GM04504 (cell line): ENCODE data around the gene HOXB2.

Source experiments
- DNase-seq: peaks from one replicate; pipeline ENCODE4 v3.0.0-alpha.2; 2012; ENCODE audit warnings: low read depth

Gene HOXB2

DNA sequence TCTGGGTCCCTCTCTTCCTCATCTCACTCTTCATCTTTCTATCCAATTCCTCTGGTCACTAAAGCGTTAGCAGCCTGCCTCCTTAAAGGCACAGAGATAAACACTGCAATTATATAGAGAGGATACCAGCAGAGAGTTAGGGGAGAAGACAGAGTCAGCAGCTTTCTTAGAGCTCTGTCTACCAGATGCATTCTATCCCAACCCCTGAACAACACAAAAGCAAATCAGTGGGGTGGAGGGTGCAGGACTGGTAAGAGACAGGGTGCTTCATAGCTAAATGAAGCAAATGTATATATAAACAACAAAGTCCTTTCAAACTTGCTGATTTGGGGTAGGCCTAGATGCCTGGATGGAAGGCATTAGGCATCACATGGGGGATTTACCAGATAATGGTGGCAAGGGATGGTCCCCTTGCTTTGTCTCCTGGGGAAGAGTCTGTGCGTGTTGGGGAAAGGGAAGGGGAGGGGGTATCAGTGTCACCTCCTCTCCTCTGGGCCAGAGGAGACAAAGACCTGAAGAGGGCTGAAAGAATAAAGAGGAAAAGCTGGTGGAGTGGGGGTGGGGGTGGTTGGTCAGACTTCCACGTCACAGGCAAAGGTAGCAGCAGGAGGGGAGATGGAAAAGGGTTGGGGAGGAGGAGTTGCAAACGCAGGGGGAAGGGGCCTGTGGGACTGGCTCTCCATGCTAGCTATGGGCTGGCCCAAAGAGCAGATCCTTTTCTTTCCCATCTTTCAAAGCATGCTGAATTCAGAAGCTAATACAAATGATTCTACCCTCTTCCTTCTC, 21.2 kb upstream of the HOXB2 start:
- no peak for DNase-seq

DNA sequence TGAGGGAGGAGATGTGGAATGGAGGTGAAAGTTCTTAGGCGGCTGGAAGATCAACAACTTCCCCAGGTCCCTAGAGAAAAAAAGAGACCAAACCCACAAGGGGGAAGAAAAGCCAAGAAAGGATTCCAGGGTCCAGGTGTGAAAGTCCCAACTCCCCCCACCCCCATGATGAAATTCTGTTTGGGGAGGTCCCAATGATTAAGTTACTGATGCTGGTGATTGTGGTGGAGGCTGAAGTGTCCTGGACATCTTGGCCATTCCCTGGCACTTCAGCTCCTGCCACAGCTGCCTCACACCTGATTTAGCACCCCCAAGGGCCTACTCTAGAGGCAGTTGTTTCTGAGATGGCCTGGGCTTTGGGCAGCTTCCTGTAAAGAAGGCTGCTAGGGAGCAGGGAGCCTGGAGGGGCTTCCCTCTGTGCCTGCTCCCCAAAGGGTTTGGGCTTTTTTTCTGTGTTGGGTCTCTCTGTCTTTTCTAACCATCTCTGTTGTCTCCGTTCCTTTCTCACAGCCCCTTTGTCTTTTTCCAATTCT, 20.2 kb upstream of the HOXB2 start:
- no peak for DNase-seq

DNA sequence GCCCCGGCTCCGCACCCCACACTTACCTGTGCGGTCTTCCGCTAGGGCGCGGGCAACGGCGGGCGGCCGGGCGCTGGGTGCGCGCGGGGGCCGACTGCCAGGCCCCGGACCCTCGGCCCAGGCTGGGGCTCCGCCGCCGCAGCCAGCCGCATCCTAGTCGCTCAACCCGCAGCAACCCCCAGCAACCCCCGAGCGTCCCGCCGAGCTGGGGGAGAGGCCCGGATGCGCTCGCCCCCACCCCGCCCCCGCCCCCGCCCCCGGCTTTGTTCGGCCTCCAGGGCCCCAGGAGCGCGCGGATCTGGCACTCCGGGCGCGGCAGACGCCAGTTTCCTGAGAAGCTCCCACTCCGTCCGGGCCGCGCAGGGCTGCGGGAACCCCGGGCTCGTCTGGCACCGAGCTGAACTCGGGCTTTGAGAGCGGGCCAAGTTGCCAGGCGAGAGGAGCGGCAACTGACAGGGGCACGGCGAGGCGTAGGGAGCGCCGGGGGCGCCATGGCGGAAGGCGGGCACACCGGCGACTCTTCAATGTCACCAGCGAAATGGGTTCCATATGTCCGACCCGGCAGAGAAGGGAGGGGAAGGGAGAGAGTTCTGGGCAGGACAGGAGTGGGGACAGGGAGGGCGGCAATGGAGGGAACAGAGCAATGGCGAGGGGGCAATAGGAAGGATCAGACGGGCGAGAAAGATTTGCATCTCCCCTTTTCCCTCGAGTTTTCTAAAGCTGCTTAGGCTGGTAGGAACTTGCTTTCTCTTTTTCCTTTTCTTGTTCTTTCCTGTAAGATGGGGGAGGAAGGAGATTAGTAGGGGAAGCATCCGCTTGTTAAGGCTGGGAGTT, 19.5 kb upstream of the HOXB2 start:
- DNase-seq = no peak

DNA sequence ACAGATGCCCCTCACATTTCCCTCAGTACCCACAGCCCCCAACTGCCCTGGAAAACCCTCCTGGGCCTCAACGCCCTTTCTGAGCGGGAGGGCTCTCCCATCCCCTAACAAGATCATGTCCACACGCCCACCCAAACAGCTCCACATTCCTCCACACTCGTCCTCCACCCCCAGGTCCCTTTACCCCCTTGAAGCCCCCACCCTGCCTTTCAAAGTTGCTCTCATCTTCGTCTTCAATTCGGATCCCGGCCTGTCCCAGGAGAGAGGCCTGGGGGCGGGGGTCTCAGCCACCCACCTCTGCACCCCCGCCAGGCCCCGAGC, 18.9 kb upstream of the HOXB2 start:
- DNase-seq = no peak

DNA sequence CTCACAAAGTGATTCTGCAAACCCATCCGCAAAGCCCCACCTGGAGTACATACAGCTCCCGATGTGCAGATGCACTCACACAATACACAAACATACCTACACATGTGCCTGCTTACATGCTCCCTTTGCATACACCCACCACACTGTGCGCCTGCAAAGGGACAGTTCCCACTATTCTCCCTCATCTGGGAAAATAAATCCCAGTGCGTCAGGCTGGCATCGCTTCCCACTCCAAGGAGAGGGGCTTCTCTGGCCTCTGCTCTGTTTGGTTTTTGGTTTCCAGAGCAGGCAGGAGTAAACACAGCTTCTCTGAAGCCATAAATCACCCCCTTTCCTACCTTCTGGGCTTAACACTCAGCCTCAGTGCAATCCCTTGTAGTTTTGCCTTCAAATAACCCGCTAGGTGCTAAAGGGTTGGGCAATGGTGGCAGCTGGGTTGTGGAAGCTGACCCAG, 18.5 kb upstream of the HOXB2 start:
- no peak for DNase-seq

DNA sequence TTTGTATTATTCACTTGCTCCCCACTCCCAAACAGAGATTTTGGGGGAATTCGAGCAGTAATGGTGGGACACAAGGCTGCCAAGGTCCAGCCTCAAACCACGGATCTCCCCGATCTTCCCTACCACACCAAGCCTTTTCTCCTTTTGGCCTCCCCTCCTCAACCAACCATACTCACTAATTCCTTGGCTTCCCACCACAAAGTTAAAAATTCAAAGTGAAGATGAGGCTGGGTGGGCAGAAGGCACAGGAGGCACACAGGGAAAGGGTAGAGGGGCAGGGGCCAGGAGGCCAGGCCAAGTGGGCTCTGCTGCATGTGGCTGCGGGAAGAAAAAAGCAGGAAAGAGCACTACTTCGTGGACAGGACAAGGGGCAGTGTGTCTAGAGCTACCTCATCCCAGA, 18.0 kb upstream of the HOXB2 start:
- no peak for DNase-seq

DNA sequence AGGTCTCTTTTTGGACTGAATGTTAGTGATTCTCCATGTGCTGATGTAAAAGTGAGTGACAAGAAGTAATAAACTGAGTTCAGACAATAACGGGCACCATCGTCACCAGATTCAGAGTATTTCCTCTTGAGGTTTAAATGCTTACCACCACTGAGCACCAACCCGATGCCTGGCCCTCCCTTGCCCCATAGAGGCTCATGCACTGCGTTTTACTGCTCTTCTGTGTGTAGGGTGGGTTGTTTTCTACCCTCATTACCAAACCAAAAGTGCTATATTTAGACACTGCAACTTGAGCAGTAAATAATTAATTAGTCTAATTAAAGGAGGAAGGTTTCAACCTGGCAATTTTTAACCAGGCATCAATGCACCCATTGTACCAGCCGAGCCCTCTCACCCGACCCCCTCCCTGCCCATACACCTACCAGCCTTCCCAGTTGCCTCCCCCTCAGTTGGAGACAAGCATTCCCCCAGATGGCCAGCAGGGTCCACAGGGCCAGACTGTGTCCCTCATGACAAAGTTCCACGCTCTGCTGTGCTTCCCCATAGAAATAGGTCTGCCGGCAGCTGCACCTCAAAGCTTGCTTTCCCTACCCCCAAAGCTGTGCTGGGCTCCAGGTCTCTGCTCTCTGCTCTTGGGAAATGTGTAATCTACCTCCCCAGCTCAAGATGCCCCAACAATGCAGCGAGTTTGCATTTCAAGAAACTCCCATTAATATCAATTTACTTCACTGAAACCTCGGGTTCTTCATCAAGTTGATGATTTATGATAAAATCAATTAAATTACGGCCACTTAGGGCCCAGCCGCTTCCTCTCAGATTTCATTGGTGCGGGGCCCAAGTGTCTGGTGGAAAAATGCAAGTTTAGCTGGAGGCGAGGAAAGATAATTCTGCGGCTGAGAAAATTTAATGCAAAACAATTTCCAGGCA, 17.2 kb upstream of the HOXB2 start:
- DNase-seq = no peak

DNA sequence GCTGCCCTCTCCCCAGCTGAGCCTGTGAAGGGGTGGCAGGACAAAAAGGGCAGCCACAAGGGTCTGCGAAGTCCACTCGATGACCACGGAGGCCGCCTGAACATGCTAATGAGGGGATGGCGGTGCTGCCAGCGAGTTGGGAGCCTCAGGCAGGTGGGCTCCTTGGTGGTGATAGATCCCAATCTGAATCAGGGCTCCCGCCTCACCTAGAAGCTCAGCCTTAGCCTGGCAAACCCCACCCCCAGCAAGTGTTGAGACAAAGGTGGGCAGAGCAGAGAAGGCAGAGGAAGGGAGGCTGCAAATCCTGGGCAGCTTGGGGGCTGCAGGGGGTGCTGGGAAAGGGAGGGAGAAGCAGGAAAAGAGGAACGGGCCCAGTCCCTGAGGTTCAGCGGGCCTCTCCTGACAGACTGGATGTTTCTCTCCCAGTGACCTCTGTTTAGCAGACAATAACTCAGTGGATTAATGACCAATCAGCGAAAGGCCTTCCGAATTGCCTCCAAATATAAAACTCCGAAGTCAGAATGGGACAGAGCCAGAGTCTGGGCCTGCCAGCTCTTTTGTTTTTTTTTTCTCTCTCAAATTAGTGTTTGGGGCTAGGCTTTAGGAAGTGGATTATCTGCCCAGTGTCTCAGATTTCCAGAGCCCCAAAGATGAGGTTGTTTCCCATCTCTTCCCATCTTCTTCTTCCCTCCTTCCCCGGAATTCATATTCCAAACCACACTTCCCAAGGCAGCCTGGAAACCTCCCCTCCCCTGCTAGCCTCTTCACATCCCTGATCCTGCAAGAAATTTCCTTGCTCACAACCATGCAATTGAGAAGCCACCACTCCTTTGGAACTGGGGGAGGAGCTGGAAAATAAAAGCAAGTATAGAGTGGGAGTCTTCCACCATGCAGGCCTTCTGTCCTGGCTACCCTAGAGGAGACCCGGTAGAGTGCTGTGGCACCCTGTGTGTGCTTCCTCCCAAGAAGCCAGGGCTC, 15.2 kb upstream of the HOXB2 start:
- no peak for DNase-seq

DNA sequence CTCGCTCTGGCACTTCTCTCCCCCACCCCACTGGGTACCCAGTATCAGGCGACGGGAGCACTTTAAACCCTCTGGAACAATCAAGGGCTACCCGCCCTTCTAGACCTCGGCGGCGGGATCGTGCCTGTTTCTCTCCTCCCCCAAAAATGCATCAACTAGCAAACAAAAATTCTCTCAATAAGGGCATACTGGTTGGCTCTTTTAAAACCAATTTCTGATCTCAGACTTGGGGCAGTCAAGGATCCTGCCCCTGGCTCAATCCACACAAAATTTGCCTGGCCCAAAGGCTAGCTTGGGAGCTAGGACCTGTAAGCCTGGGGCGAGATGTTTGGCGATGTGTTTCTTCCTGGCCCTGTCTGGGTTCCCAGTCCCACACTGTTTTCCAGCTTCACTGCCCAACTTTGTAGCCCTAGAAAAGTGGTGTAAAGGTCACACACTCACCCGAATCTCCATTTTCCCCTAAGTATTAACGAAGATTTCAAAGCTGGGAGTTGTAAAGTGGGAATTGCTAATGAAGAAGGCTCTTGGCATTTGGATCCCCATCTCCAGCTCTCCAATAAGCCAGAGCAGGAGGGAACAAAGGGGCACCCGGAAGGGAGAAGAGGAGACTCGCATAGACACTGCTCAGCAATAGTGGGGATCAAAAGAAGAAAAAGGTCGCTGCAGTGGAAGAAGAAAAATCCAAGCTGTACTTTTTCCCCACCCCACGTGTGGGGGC, 14.4 kb upstream of the HOXB2 start:
- DNase-seq = no peak

DNA sequence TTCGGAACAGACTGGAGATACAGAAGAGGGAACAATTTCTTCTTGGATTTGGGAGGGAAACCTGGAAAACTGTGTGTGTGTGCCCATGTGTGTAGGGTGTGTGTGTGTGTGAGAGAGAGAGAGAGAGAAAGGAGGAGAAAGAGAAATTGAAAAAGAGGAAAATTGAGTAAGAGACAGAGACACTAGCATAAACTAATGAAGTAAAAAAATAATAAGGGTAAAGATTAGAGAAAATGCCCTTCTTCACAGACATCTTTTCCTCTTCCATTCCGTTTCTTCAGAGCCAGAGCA, 13.9 kb upstream of the HOXB2 start:
- DNase-seq = no peak

DNA sequence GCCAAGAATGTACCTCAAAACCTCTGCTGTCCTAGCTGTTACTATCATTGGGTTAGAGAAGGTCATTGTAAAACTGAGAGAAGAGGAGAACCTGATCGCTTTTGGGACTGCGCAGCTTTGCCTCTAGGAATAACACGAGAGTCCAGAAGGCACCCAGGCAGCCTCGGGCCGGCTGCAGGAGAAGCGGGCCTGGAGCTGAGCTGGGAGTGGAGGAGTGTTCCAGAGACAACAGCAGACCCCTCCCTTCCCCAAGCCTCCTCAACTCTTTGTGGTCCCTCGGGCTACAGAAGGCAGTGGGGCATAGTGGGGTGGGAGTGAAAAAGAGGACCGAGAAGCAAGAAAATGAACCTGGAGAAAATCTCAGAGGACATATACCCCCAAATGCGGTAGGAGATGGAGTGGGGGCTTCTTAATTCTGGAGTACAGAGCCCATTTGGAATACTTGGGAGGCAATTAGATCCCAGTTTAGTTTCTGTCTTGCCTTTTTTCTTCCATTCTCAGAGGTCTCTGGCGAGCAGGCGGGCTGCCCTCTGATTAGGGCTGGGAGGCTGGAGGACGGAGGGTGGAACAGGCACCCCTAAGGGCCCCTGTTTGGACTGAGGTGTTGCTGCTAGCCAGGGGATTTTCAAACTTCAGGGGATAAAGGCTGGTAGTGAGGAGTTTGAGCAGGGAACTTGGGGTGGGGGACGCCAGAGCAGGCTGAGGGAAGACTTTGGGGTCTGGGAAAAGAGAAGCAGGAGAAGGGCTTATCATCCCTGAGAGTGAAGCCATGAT, 13.3 kb upstream of the HOXB2 start:
- no peak for DNase-seq

DNA sequence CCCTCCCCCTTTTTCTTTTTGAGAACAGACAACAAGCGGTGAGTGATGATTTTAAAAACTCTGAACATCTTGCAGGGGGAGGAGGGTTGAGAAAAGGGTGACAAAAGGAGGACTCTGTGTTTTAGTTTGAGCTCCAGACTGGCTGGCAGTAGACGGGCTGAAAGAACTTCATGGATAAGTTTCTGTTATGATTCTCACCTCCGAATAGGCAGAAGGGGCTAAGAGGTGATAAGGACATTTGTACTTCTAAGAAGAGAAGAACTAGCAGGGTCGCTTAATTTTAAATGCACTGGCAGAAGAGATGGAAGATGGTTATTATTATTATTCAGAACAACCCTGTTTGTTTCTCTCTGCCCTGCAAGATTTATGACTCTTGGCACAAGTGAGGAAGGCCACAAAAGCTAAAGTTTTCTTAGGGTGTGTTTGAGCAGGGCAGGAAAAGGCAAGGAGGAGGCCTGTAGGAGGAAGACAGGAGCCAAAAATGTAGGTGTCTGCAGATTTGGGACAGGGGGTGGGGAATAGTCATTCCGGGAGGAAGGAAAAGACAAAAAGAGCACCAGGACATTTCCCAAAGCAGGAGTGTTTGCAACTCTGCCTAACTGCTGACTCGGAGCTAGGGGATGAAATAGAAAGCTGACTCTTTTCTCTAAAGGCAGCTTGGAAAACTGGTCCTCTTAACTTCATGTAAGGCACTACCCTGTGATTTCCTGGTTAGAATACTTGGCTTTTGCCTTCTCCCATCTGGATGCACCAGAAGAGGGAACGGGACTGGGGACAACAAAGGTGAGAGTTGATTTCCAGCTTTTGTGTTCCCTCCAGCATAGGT, 11.9 kb upstream of the HOXB2 start:
- no peak for DNase-seq

DNA sequence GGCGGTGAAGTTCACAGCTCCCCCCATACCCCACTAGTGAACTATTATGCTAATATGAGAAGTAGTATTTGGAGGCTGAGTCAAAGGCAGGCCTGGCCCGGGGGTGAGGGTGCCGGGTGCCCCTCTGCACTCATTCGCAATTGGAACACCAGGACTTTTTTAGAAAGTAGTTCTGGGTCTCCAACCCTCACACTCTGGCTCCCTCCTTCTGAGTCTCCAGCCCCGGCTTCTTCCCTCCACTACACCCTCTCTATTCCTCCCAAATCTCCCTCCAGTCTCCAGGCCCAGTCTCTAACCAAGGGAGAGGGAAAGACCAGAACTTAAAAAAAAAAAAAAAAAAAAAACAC, 11.3 kb upstream of the HOXB2 start:
- no peak for DNase-seq

DNA sequence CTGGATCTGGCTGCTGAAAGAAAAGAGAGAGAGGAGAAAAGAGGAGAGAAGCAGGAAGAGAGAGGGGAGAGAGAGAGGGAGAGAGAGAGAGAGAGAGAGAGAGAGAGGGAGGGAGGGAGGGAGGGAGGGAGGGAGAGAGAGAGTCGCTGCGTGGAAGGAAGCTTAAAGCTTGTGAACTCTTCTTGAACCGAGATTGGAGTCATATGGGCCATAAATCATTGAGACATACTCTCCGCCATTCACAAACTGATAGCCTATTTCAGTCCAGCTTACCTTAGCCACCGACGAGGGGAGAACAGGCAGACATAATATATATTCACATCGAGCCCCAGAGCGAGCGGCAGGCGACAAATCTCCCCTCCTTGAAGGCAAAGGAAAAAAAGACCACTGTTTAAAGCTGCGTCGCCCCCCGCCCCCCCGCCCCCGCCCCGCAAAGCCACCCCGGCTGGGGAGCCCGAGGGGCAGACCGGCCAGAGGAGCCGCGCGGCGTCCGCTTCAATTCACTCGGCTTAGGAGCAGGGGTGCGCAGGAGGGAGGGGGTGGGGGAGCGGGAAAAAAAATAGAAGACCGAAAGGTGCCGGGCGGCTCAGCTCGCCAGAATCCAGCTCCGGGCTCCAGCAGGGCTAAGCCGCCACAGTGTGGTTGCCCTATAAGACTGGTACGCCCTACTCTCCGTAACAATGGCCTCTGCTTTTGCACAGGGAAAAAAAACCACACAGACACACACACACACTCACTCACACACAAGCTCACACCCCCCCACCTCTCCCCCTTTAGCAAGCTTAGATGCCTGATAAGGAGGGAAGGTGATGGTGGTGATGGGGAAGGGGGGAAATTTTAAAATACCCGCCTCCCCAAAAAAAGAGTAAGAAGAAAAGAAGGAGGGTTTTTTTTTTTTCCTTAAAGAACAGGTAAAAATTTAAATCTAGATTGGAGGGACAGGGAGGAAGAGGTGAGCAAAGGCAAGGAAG, 10.6 kb upstream of the HOXB2 start:
- DNase-seq = peak; percentile 85

DNA sequence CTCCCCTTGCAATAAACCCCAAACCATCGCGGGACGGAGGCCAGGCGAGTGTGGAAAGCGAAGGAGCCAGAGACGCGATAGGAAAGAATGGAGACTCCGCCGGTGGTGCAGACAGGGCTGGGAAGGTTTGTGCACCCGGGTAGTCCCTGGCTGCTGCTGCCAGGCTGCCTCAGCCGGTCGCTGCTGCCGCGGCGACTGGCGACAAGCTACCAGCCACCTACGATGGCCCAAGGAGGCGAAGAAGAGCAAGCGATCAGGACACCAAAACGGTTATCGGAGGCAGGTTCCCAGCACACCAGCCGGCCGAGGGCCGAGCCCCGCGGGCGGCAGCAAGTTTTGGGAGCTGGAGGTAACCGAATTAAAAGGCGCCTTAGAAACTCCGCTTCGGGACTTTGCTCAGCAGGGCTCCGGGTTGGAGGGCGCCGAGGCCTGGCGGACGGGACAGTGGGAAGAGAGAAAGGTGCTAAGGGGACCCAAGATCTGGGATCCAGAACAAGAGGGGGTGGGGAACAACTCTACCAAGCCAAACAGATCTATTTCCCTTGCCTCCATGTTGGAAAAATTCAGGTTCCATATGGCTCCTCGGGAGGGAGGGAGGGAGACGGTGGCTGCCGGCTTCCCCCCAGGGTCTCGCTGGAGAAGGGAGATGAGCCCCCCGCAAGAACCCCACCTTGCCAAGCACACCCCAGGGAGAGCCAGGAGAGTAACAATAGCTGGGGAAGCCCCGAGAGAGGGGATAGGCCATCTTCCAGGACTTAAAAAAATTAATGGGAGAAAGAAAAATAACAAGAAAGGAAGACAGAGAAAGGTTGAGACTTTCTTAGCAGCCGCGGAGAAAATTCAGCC, 9.7 kb upstream of the HOXB2 start:
- no peak for DNase-seq

DNA sequence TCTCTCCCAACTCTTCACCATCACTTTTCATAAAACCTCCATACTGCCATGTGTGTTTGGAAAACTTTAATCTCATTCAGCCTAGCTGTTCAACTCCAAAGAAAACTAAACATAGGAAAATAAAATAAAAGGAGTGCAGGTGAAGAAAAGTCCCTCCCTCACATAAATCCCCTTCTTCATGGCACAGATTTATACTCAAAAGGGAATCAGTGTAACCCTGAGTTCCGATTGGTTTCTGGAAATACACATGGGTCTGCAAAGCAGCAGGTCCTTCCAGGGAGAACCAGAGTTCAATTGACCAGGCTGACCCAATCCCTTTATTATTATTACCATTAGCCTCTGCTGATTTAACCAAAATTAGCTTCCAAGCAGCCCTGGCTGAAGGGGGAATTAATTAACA, 8.9 kb upstream of the HOXB2 start:
- DNase-seq = no peak

DNA sequence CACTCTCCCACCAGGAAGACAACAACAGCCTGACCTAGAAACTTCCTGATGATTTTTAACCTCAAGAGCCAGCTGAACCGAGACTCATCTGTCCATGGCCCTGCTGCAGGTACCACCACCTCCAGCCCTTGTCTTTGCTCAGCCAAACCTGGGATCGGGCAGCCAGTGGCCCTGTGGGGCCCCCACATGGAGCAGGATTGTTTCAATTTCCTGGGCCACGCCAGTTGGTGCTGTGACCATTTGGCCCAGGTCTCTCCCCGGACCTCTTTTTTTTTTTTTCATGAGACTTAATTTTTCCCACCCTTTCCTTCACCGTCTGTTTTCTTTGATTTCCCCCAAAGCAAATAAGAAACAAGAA, 8.3 kb upstream of the HOXB2 start:
- DNase-seq = no peak
